Limb (tissue), 2 donors: Measurements from ENCODE around the gene NHLH1.
"Not testable (repeated sequence)": the region's sequence is repeated elsewhere in the genome, so short reads cannot be mapped to it uniquely, and the experiment has no call there.

Source experiments
- DNase-seq, 2 donors: peaks; one replicate each; pipeline ENCODE4 v3.0.0-alpha.2; 2016; ENCODE audit errors: extremely low spot score in 2 of 2

The NHLH1 gene

GRCh38 chr1:160377585-160378206 lies 10.8 kb downstream of the NHLH1 start:
- no peak for DNase-seq

- not testable (repeated sequence) for DNase-seq
Measured at GRCh38 chr1:160384812-160385211, 17.9 kb downstream of the NHLH1 start.

GRCh38 chr1:160388406-160388805 lies 21.5 kb downstream of the NHLH1 start:
- DNase-seq: not testable (repeated sequence)

- DNase-seq: no peak
Measured at GRCh38 chr1:160394673-160395072, 27.8 kb downstream of the NHLH1 start.

- DNase-seq: no peak
Measured at GRCh38 chr1:160397651-160398050, 30.8 kb downstream of the NHLH1 start.

DNA sequence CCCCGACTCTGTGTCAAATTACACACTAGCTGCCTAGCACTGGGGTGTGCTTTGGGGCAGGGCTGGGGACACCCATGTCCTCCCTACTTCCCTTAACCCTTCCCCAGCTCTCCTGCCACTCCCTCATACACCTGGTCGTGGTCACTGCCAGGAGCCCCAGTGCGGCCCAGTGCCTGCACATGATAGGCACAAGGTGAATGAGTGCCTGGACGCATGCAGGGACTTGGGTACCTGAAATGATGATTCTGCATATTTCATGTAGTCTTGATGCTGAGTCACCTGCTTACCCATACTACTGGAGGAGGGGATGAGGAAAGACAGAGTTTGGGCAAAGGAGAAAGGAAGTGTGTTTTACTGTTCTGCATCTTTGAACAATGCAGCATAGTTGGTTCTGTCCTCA lies 32.0 kb downstream of the NHLH1 start:
- no peak for DNase-seq

- peak in 1 of 2 donors; percentile 56 for DNase-seq
Measured at GRCh38 chr1:160399544-160400222, 32.8 kb downstream of the NHLH1 start.

DNA sequence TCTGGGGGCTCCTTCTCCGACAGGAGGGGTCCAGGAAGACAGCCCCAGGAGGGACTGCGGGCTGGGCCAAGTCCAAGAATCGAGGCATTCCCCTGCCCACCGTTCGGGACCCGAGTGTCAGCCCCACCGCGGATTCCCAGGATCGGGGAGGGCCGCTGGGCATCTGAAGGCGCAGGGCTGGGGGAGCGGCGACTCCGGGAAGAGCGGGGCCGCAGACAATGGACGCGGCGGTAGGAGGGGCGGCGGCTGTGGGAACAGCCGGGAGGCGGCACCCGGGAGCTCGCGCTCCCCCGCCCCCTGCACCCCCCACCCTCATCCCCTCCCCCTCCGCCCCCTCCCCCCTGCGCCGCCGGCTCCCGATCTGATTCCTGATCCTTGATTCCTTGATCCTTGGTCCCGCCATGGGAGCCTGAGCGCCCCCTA lies 33.4 kb downstream of the NHLH1 start, which contains the start of gene VANGL2:
VANGL2 (plus strand) TSS at position 342 of the 423 bp plus-strand sequence. CDS start 15,274 bp downstream, outside the sequence.
- DNase-seq: peak; percentile 83 to 97

- DNase-seq: peak in 1 of 2 donors; percentile 84
Measured at GRCh38 chr1:160400646-160401486, 34.0 kb downstream of the NHLH1 start.

GRCh38 chr1:160401487-160401805 lies 34.6 kb downstream of the NHLH1 start:
- DNase-seq: no peak

DNA sequence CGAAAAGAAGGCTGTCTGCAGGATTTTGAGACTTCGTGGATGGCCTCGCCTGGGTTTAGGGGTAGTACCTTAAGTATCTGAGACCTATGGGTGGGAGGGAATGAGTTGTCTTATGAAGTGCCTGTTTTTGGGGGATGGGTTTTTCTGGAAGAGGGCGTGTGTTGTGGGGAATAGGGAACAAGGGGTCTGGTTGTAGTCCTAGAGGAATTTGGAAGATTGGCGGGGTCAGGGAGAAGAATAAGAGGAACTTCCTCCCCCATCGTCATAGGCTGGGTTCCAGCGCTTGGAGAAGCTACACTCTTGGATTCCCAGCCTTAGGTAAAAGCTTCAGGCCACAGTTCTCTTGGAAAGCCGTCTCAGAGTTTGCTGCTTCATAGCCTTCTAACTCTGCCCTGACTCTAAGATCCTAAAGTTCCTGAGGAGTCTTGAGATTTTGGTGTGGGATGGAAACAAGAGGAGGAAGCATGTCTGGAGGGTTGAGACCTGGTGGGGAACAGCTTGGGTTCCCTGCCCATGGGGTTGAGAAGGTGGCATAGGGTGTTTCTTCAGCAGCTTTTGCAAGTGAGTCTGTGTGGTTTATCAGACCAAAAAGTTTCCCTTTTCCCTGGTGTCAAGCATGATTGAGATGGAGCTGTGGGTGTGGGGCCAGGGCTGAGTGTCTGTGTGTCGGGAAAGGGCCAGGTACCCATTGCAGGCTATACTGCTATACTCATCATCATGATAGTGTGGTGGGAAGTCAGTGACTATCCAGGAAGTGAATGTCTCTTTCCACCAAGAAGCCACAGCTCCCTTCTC lies 35.3 kb downstream of the NHLH1 start:
- DNase-seq: no peak

DNA sequence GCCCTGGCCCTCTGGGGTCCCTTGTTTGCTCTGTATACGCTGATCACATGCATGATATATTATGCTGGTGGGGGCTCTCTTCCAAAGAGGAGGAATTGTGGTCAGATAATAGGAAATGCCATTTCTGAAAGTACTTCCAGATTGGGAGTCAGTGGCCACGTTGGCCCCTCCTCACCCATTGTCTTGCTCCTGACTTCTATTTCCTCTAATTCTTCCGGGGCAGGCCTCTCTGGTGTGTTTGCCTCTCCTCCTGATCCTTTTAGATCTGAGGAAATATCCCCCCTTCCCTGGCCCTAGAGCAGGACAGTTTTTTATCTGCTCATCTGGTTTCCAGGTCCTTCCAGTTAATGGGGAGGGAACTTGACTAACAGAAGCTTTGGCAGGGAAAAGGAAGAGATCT lies 36.4 kb downstream of the NHLH1 start:
- no peak for DNase-seq

DNA sequence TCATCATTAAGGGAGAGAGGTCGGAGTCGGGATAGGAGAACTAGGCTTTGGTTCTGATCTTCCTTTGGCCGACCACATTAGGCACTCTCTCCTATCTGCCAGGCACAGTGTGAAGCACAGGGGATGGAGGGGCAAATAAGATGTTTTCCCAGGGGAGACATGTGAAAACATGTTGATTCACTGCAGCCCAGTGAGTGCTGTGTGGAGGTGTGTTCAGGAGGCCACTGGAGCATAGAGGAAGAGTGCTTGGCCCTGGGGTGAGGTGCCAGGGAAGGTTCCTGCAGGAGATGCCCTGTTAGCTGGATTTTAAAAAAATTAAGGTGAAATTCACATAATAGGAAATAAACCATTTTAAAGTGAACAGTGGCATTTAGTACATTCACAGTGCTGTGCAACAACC lies 37.2 kb downstream of the NHLH1 start:
- DNase-seq: no peak

- peak in 1 of 2 donors; percentile 16 for DNase-seq
Measured at GRCh38 chr1:160405331-160405877, 38.5 kb downstream of the NHLH1 start.

DNA sequence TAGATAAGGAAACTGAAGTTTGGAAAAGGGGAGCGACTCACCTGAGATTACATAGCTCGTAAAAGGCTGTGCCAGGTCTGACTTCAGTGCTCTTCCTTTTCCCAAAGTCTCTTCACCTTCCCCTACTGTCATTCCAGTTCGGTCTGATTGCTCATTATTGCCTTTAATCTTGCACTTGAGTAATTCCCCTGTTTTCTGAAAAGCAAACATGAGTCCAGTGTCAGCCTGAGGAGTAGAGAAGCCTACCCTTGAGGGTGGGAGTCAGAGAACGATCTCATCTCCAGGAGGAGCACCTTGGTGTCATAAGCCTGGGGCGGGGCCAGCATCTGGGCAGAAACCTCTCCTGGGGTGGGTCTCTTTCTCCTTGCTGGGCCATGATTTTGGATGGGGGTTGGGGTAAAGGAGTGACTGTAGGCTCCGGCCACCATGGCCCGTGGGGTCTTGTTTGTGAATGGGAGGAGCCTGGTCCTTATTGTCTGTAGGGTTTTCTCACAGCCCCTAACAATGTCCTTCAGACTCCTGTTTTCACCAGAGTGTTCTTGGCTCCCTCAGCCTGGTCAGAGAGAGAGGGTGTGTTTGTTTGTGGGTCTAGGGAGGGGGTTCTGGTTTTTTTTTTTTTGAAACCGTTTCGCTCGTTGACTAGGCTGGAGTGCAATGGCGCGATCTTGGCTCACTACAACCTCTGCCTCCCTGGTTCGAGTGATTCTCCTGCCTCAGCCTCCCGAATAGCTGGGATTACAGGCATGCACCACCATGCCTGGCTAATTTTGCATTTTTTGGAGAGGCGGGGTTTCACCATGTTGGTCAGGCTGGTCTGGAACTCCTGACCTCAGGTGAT lies 39.5 kb downstream of the NHLH1 start:
- DNase-seq: no peak

- peak in 1 of 2 donors; percentile 37 for DNase-seq
Measured at GRCh38 chr1:160407839-160408801, 41.2 kb downstream of the NHLH1 start.

- peak in 1 of 2 donors; percentile 21 for DNase-seq
Measured at GRCh38 chr1:160408864-160409263, 42.0 kb downstream of the NHLH1 start.

GRCh38 chr1:160409486-160409885 lies 42.6 kb downstream of the NHLH1 start:
- DNase-seq: peak in 1 of 2 donors; percentile 26

DNA sequence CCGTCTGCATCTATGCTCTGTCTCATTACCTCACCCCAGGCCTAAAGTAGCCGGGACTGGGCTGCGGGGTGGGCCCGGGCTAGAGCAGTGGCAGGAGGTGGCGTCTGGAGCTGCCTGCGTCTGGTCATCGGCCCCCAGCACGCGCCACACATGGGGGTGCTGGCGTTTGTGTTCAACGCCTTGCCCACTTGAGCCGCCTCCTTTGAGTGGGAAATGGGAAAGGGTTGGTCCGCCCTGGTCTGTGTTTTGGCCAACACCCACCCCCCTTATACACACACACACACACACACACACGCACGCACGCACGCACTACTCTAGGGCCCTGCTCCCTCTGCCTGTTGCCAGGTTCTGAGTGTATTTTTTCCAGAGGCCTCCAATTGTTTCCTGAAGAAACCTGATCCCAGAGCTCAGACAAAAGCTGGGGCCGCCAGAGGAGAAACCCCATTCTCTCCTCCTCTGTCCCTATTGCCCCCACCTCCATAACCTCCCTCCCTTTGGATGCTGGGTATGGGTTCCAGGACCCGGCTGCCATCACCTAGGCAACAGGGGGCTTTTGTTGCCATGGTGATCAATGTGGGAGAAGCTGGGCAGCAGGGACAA lies 43.6 kb downstream of the NHLH1 start:
- DNase-seq: peak; percentile 72 to 88
